ENCODE results near the gene ST6GAL1. TPM values are rescaled to one million over a fixed set of nuclear protein-coding genes. Genes with fewer than 3 reads are reported as not detected.

The ST6GAL1 gene
- total and polyA plus RNA-seq, 2 of the 8 experiments (the other 6 are each of a cell fraction or from before 2014, with no cell fraction given), result 62.8 to 80.9 TPM

DNA sequence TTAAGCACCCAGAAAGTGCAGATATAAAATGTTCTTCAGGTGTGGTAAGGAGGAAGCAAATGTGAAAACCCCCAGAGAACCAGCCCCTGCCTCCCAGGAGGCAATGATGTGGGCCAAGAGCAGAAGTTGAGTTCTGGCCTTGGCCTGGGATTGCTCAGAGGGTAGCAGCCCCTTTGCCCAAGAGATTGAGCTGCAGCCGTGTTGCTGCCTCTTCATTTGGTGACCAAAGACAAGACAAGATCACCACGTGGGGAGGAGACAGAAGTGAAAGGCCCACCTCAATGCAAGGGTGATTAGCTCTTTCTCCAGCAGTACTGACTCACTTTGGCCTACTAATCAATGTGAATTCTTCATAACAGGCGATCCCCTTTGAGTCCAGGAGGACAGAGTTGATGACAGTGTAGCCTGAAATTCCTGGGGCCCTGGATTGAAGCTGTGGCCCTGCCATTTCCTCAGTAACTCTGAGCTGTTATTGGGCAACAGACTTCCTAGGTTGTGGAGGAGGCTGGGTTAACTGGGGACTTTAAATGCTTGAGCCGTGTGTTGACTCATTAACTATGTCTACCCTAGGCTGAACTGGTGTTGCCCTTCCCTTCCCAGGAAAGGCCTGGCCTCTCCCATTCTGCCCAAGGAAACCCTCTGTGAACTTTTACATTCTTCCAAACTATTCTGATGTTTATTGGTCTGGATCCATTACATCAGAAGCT, 86.5 kb downstream of the ST6GAL1 start:
- no peak overlapping the region for H2BK12ac ChIP-seq (ENCODE audit: low read depth, low read length)
- H3K23ac ChIP-seq (ENCODE audit: insufficient read length), result no peak overlapping the region
- no peak overlapping the region for H3K27ac ChIP-seq (ENCODE audit: low read depth, low read length)
- peaks cover 9% of the 10 kb centered on the region; the same call in 1 of the 2 replicates for H3K79me1 ChIP-seq (ENCODE audit: low read depth, low read length)
- H3K14ac ChIP-seq (ENCODE audit: insufficient read length), result no peak overlapping the region
- no peak overlapping the region for H3K18ac ChIP-seq (ENCODE audit: extremely low read depth, low read length)
- no peak overlapping the region for H2AFZ ChIP-seq (ENCODE audit: low read length)
- DNase-seq (ENCODE audit: low read depth in 1 of 2, low spot score in 2 of 2), result peak in 1 of 2 experiments; percentile 31
- no peak overlapping the region for H3K4ac ChIP-seq (replicated peaks; ENCODE audit: insufficient read length, low read depth, low read length)
- H3K9ac ChIP-seq (replicated peaks in 1 of 4; ENCODE audit: extremely low read depth in 1 of 4, low read depth in 3 of 4, low read length in 3 of 4), result no peak overlapping the region
- no peak overlapping the region for H4K91ac ChIP-seq (replicated peaks; ENCODE audit: insufficient read length, low read length)
- no peak overlapping the region for H3K4me2 ChIP-seq (ENCODE audit: insufficient read depth in 1 of 2, low read depth in 2 of 2, low read length in 2 of 2)
- peaks cover 0 to 23% of the 10 kb centered on the region in 2 experiments; a peak in 3 of 4 replicates for H3K79me2 ChIP-seq (ENCODE audit: control insufficient read depth in 1 of 2, insufficient read depth in 2 of 2, low read length in 2 of 2)
- H3K23me2 ChIP-seq (ENCODE audit: low read depth, low read length), result no peaks in the 10 kb centered on the region
- no peak for FAIRE-seq
- H4K5ac ChIP-seq (ENCODE audit: insufficient read length, low read depth, low read length), result no peak overlapping the region
- no peak overlapping the region for H2BK15ac ChIP-seq (ENCODE audit: low read length)
- no peaks in the 10 kb centered on the region for H3K27me3 ChIP-seq (replicated peaks in 1 of 4; ENCODE audit: control insufficient read depth in 3 of 4, extremely low read depth in 1 of 4, insufficient read depth in 3 of 4, low read length in 3 of 4)
- no peak overlapping the region for H2AK5ac ChIP-seq (ENCODE audit: low read depth, low read length)
- H4K8ac ChIP-seq (ENCODE audit: extremely low read depth, insufficient read depth, low read length), result no peak overlapping the region
- no peaks in the 10 kb centered on the region for H3K9me3 ChIP-seq (ENCODE audit: insufficient read depth in 2 of 2, low read depth in 1 of 2, low read length in 1 of 2)
- POLR2A ChIA-PET (ENCODE audit: partially characterized antibody), result no interaction called here
- H3K56ac ChIP-seq (replicated peaks; ENCODE audit: insufficient read length, low read depth, low read length), result no peak overlapping the region
- H4K20me1 ChIP-seq (replicated peaks in 1 of 2; ENCODE audit: control insufficient read depth in 1 of 2, insufficient read depth in 2 of 2, low read length in 2 of 2), result peaks cover 3 to 7% of the 10 kb centered on the region in 2 experiments
- no peak overlapping the region for H2BK20ac ChIP-seq (ENCODE audit: low read length)
- H3K4me1 ChIP-seq (replicated peaks in 1 of 4; ENCODE audit: control insufficient read depth in 3 of 4, insufficient read depth in 4 of 4, low read length in 3 of 4), result peaks cover 0 to 2% (median 1%) of the 10 kb centered on the region in 4 experiments; a peak in 6 of 7 replicates
- H3K36me3 ChIP-seq (ENCODE audit: control insufficient read depth in 2 of 4, insufficient read depth in 4 of 4, low read length in 3 of 4), result peaks cover 0 to 5% (median 3%) of the 10 kb centered on the region in 4 experiments; a peak in 3 of 8 replicates
- no peak overlapping the region for H3K4me3 ChIP-seq (ENCODE audit: extremely low read depth in 1 of 4, insufficient read depth in 2 of 4, low read depth in 3 of 4, low read length in 4 of 4)
- WGBS, 2 experiments (ENCODE audit: extremely low coverage in 1 of 2, insufficient coverage in 1 of 2, insufficient read length in 1 of 2, insufficient replicate concordance in 2 of 2, low coverage in 1 of 2, low lambda C conversion rate in 2 of 2, missing lambda C conversion rate in 1 of 2), result 85% methylated on average over 4 of the region's 4 CpGs; no CpG with 5 or more reads in 1 of the 2 experiments
- no peak overlapping the region for H2BK5ac ChIP-seq (ENCODE audit: low read depth, low read length)
- CTCF ChIA-PET (ENCODE audit: partially characterized antibody), result interaction anchor here (1.1 to 1.6 kb wide), 6 partner anchors 11 to 167 kb away, joined by 3 to 4 read pairs (median 3); no protein-coding TSS in a partner anchor
- H2BK120ac ChIP-seq (replicated peaks; ENCODE audit: low read depth, low read length), result no peak overlapping the region
- TF ChIP-seq CBX8 (IDR thresholded peaks at IDR 0.05; ENCODE audit: borderline replicate concordance, low read depth, low read length), result no peak
- TF ChIP-seq BACH1 (IDR thresholded peaks at IDR 0.05; ENCODE audit: low read length), result no peak
- TF ChIP-seq TAF1 (IDR thresholded peaks at IDR 0.05; ENCODE audit: low read depth, low read length), result no peak
- TF ChIP-seq HDAC2 (IDR thresholded peaks at IDR 0.05; ENCODE audit: borderline replicate concordance in 1 of 2, low read depth in 2 of 2, low read length in 2 of 2), result no peak
- no peak for TF ChIP-seq CTBP2 (IDR thresholded peaks at IDR 0.05; ENCODE audit: borderline replicate concordance, insufficient read depth, insufficient read length, low read length)
- TF ChIP-seq JUND (IDR thresholded peaks at IDR 0.05; ENCODE audit: low read length), result no peak
- no peak for TF ChIP-seq SIX5 (IDR thresholded peaks at IDR 0.05; ENCODE audit: low read depth, low read length)
- TF ChIP-seq GTF2F1 (IDR thresholded peaks at IDR 0.05; ENCODE audit: borderline replicate concordance, low read depth, low read length), result no peak
- TF ChIP-seq TCF12 (IDR thresholded peaks at IDR 0.05; ENCODE audit: low read depth, low read length), result no peak
- TF ChIP-seq MAFK (IDR thresholded peaks at IDR 0.05; ENCODE audit: low read depth, low read length), result no peak
- no peak for TF ChIP-seq PHF8 (conservative IDR thresholded peaks at IDR 0.05; ENCODE audit: low read depth, low read length)
- no peak for TF ChIP-seq RNF2 (IDR thresholded peaks at IDR 0.05; ENCODE audit: borderline replicate concordance, low read depth, low read length, missing control alignments, poor library complexity, severe bottlenecking)
- no peak for TF ChIP-seq POLR2A (IDR thresholded peaks at IDR 0.05; ENCODE audit: control extremely low read depth in 1 of 2, low read depth in 2 of 2, low read length in 2 of 2)

All from H1 (cell line).